ENCODE data around the gene MSI2. TPM values are rescaled to one million over a fixed set of nuclear protein-coding genes. Genes with fewer than 3 reads are reported as not detected.

The MSI2 gene
- total RNA-seq, 3 donors from 2014 or later = 13.4 to 89.1 (median 71.1) TPM

- no peak overlapping the region for H3K4me3 ChIP-seq
- peaks cover 0 to 7% of the 10 kb centered on the region in 2 donors for H3K4me1 ChIP-seq
- no peak overlapping the region for H3K27ac ChIP-seq
- TF ChIP-seq, protein P1, sequence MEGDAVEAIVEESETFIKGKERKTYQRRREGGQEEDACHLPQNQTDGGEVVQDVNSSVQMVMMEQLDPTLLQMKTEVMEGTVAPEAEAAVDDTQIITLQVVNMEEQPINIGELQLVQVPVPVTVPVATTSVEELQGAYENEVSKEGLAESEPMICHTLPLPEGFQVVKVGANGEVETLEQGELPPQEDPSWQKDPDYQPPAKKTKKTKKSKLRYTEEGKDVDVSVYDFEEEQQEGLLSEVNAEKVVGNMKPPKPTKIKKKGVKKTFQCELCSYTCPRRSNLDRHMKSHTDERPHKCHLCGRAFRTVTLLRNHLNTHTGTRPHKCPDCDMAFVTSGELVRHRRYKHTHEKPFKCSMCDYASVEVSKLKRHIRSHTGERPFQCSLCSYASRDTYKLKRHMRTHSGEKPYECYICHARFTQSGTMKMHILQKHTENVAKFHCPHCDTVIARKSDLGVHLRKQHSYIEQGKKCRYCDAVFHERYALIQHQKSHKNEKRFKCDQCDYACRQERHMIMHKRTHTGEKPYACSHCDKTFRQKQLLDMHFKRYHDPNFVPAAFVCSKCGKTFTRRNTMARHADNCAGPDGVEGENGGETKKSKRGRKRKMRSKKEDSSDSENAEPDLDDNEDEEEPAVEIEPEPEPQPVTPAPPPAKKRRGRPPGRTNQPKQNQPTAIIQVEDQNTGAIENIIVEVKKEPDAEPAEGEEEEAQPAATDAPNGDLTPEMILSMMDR (IDR thresholded peaks at IDR 0.05) = no peak
- no peak for TF ChIP-seq POLR2A (IDR thresholded peaks at IDR 0.05)
- no peak for TF ChIP-seq POLR2AphosphoS5 (IDR thresholded peaks at IDR 0.05)
- DNase-seq (ENCODE audit: low spot score in 2 of 2) = no peak
- no peaks in the 10 kb centered on the region for H3K36me3 ChIP-seq
- intact Hi-C loops (cut with DNase I; ENCODE audit: low total_unique reads) = no loop called here
- no peaks in the 10 kb centered on the region for H3K27me3 ChIP-seq
- no peaks in the 10 kb centered on the region for H3K9me3 ChIP-seq
Measured at GRCh38 chr17:57531078-57531477, 274.8 kb downstream of the MSI2 start.

- peaks cover 0 to 7% of the 10 kb centered on the region in 2 donors for H3K4me1 ChIP-seq
- no peak for DNase-seq (ENCODE audit: low spot score in 2 of 2)
- H3K4me3 ChIP-seq = no peak overlapping the region
- no peaks in the 10 kb centered on the region for H3K9me3 ChIP-seq
- H3K27me3 ChIP-seq = no peaks in the 10 kb centered on the region
- no peaks in the 10 kb centered on the region for H3K36me3 ChIP-seq
- H3K27ac ChIP-seq = no peak overlapping the region
- intact Hi-C loops (cut with DNase I; ENCODE audit: low total_unique reads) = no loop called here
- no peak for TF ChIP-seq POLR2AphosphoS5 (IDR thresholded peaks at IDR 0.05)
- no peak for TF ChIP-seq POLR2A (IDR thresholded peaks at IDR 0.05)
- TF ChIP-seq, protein P1 (IDR thresholded peaks at IDR 0.05) = no peak
Measured at GRCh38 chr17:57531648-57532504, 275.6 kb downstream of the MSI2 start.

- H3K9me3 ChIP-seq = no peaks in the 10 kb centered on the region
- no peak overlapping the region for H3K4me3 ChIP-seq
- no peaks in the 10 kb centered on the region for H3K27me3 ChIP-seq
- peaks cover 0 to 8% of the 10 kb centered on the region in 2 donors for H3K4me1 ChIP-seq
- no peak for DNase-seq (ENCODE audit: low spot score in 2 of 2)
- H3K27ac ChIP-seq = no peak overlapping the region
- H3K36me3 ChIP-seq = no peaks in the 10 kb centered on the region
- intact Hi-C loops (cut with DNase I; ENCODE audit: low total_unique reads) = no loop called here
- no peak for TF ChIP-seq POLR2AphosphoS5 (IDR thresholded peaks at IDR 0.05)
- no peak for TF ChIP-seq POLR2A (IDR thresholded peaks at IDR 0.05)
- TF ChIP-seq, protein P1 (IDR thresholded peaks at IDR 0.05) = no peak
Measured at GRCh38 chr17:57532556-57532955, 276.2 kb downstream of the MSI2 start.

DNA sequence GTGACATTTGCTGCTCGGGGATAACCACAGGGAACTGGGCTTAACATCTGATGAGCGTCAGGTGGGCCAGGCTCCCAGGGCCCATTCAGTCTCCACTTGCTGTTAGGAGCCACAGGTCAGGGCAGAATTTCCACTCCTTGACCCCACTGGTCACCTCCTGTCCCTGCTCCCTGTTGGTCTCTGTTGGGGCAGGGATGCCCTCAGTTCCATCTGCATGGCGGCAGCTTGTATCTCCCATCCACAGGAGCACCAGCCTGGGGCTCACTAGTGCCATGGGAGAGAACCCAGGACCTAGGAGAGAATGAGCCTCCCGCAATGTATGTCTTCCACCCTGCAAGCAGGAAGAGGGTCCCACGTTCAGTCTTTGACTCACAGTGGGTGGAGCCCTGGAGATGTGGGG is 276.6 kb downstream of the MSI2 start:
- TF ChIP-seq, protein P1 (IDR thresholded peaks at IDR 0.05) = no peak
- TF ChIP-seq POLR2A (IDR thresholded peaks at IDR 0.05) = no peak
- TF ChIP-seq POLR2AphosphoS5 (IDR thresholded peaks at IDR 0.05) = no peak
- no peaks in the 10 kb centered on the region for H3K27me3 ChIP-seq
- no peak overlapping the region for H3K27ac ChIP-seq
- no peaks in the 10 kb centered on the region for H3K36me3 ChIP-seq
- no peaks in the 10 kb centered on the region for H3K9me3 ChIP-seq
- no peak overlapping the region for H3K4me3 ChIP-seq
- H3K4me1 ChIP-seq = peaks cover 0 to 12% of the 10 kb centered on the region in 2 donors
- no peak for DNase-seq (ENCODE audit: low spot score in 2 of 2)
- intact Hi-C loops (cut with DNase I; ENCODE audit: low total_unique reads) = no loop called here

DNA sequence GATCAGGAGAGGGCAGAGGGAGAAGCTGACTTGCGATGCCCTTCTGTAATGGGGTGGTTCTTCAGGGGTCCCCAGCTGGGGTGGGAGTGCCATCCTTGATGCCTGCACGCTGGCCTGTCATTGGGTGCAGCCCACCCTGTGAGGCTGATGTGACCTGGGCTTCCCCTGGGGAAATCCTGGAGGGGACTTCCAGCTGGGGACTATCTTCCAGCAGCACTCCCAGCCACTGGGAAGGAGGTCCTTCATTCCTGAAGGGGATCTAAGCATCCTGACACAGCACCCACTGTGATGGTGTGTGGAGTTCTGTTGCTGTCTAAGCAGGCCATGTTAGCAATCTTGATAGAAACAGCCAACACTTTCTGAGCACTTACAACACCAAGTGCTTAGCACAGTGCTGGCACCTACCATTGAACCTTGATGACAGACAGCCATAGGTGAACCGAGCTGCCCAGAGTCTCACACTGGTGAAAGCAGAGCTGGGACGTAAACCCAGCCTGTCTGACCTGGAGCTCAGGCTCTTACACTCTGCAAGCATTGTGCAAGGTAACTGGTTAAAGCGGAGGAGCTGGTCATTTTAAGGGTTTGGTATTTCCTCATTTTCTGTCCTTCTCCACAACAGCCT is 277.5 kb downstream of the MSI2 start:
- TF ChIP-seq, protein P1 (IDR thresholded peaks at IDR 0.05) = no peak
- TF ChIP-seq POLR2A (IDR thresholded peaks at IDR 0.05) = no peak
- H3K4me3 ChIP-seq = no peak overlapping the region
- peaks cover 0 to 14% of the 10 kb centered on the region in 2 donors for H3K4me1 ChIP-seq
- no peaks in the 10 kb centered on the region for H3K27me3 ChIP-seq
- H3K27ac ChIP-seq = no peak overlapping the region
- DNase-seq (ENCODE audit: low spot score in 2 of 2) = no peak
- no peaks in the 10 kb centered on the region for H3K36me3 ChIP-seq
- no peaks in the 10 kb centered on the region for H3K9me3 ChIP-seq
- intact Hi-C loops (cut with DNase I; ENCODE audit: low total_unique reads) = no loop called here
